Fibroblast of skin of right quadriceps (primary cell): Measurements from ENCODE around the gene SPATS1.

Experiments
- DNase-seq: peaks from one replicate; pipeline ENCODE4 v3.0.0-alpha.2; 2013

The SPATS1 gene

GRCh38 chr6:44342489-44342888 lies at the start of gene SPATS1:
Gene SPATS1, plus strand, starts transcription at chr6:44342650. Its CDS starts 446 bp downstream, at chr6:44343096.
- DNase-seq = no peak

- no peak for DNase-seq
Observed at GRCh38 chr6:44292661-44293365, 49.6 kb upstream of the SPATS1 start.

GRCh38 chr6:44294832-44295791 lies 47.3 kb upstream of the SPATS1 start:
- DNase-seq = no peak

- DNase-seq = no peak
Observed at GRCh38 chr6:44297063-44298038, 45.1 kb upstream of the SPATS1 start.

GRCh38 chr6:44298055-44298803 lies 44.2 kb upstream of the SPATS1 start:
- DNase-seq = no peak

GRCh38 chr6:44298864-44299263 lies 43.6 kb upstream of the SPATS1 start:
- DNase-seq = no peak

- DNase-seq = no peak
Observed at GRCh38 chr6:44300292-44300823, 42.1 kb upstream of the SPATS1 start.

- no peak for DNase-seq
Observed at GRCh38 chr6:44301106-44301505, 41.3 kb upstream of the SPATS1 start.

GRCh38 chr6:44301782-44302564 lies 40.5 kb upstream of the SPATS1 start:
- DNase-seq = no peak

- DNase-seq = no peak
Observed at GRCh38 chr6:44302856-44303255, 39.6 kb upstream of the SPATS1 start.

GRCh38 chr6:44303842-44304241 lies 38.6 kb upstream of the SPATS1 start:
- DNase-seq = no peak

- peak; percentile 28 for DNase-seq
Observed at GRCh38 chr6:44304282-44305199, 37.9 kb upstream of the SPATS1 start.

- DNase-seq = no peak
Observed at GRCh38 chr6:44305200-44305725, 37.2 kb upstream of the SPATS1 start.

- no peak for DNase-seq
Observed at GRCh38 chr6:44306710-44307109, 35.7 kb upstream of the SPATS1 start.

- no peak for DNase-seq
Observed at GRCh38 chr6:44307217-44307616, 35.2 kb upstream of the SPATS1 start.

GRCh38 chr6:44309092-44309491 lies 33.4 kb upstream of the SPATS1 start:
- DNase-seq = no peak

GRCh38 chr6:44309631-44310030 lies 32.8 kb upstream of the SPATS1 start:
- DNase-seq = no peak

- DNase-seq = no peak
Observed at GRCh38 chr6:44310241-44310640, 32.2 kb upstream of the SPATS1 start.

- no peak for DNase-seq
Observed at GRCh38 chr6:44311304-44311703, 31.1 kb upstream of the SPATS1 start.
